Measurements from ENCODE around the gene FAR2. TPM values are rescaled to one million over a fixed set of nuclear protein-coding genes. Genes with fewer than 3 reads are reported as not detected.

FAR2 gene
- total and polyA plus RNA-seq, 2 donors (not counting 1 experiment from before 2014, with no cell fraction given), result 9.2 to 10.2 TPM

DNA sequence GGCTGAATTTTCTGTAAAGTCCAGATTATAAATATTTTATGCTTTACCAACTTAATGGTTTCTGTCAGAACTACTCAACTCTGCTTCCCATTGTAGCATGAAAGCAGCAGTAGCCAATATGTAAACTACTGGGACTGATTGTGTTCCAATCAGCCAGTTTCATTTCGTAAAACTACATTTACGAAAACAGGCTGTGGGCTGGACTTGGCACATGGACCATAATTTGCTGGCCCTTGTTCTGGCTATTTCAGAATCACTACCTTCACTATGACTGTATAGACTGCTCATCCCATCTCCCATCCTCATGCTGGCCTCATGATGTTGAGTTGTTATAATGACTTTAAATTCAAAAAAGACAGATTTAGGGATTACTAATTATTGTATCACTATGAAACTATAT is 38.7 kb downstream of the FAR2 start:
- Histone ChIP-seq H3K27ac (ENCODE audit: insufficient read depth, low read length) (no peak overlapping the region), H3K79me2 (ENCODE audit: control insufficient read depth, insufficient read depth, low read length) (no peaks in the 10 kb centered on the region), H3K36me3 (ENCODE audit: control insufficient read depth, insufficient read depth, low read length) (no peaks in the 10 kb centered on the region), H3K9ac (ENCODE audit: insufficient read depth, low read length) (no peak overlapping the region), H2AFZ (ENCODE audit: low read length) (peak overlapping the region; percentile 15), H4K20me1 (ENCODE audit: control insufficient read depth, extremely low read depth, insufficient read depth, low read length) (no peaks in the 10 kb centered on the region), H3K9me3 (ENCODE audit: control insufficient read depth, insufficient read depth, low read depth, low read length) (no peaks in the 10 kb centered on the region), H3K4me2 (ENCODE audit: extremely low read depth, insufficient read depth, low read length) (peak overlapping the region; percentile 26), H3K27me3 (ENCODE audit: control insufficient read depth, insufficient read depth, low read length) (no peaks in the 10 kb centered on the region), H3K4me1 (ENCODE audit: control insufficient read depth, extremely low read depth, insufficient read depth, low read length) (no peaks in the 10 kb centered on the region), H3K4me3 (replicated peaks in 1 of 4; ENCODE audit: control extremely low read depth in 1 of 4, insufficient read depth in 1 of 4, low read depth in 3 of 4, low read length in 4 of 4) (no peak overlapping the region)
- TF ChIP-seq EZH2 (IDR thresholded peaks at IDR 0.05; ENCODE audit: low read length, missing control alignments), result no peak
- TF ChIP-seq, protein P1, sequence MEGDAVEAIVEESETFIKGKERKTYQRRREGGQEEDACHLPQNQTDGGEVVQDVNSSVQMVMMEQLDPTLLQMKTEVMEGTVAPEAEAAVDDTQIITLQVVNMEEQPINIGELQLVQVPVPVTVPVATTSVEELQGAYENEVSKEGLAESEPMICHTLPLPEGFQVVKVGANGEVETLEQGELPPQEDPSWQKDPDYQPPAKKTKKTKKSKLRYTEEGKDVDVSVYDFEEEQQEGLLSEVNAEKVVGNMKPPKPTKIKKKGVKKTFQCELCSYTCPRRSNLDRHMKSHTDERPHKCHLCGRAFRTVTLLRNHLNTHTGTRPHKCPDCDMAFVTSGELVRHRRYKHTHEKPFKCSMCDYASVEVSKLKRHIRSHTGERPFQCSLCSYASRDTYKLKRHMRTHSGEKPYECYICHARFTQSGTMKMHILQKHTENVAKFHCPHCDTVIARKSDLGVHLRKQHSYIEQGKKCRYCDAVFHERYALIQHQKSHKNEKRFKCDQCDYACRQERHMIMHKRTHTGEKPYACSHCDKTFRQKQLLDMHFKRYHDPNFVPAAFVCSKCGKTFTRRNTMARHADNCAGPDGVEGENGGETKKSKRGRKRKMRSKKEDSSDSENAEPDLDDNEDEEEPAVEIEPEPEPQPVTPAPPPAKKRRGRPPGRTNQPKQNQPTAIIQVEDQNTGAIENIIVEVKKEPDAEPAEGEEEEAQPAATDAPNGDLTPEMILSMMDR (conservative IDR thresholded peaks at IDR 0.05 in 1 of 2, IDR thresholded peaks at IDR 0.05 in 1 of 2; ENCODE audit: low read depth in 1 of 2, low read length in 2 of 2), result no peak
- peak in 1 of 2 donors; percentile 76 for DNase-seq (ENCODE audit: low read depth in 2 of 2)

DNA sequence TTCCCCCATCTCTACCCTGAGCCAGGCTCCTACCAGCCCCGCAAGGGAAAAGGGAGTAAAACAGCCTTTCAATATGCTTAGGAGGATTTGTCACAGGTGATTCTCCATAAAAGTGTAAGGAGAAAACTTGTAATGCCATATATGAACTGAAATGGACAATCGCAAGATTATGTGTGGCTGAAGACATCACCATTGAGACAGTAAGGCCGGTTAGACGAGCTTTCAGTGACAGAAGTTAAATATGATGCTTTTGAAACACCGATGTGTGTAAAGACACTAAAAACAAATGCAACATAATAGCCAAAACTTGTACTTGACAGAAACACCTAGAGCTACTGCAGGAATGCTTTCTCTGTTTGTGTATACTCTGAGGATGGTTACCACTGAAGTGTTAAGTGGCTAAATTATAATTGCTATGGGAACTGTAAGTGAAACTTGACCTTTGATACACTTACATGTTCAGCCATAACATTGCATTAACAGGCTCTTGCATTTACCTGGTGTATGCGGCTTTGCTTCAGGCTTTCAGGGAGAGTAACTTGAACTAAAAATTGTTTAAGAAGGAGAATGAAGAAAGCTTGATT is 42.3 kb downstream of the FAR2 start:
- no peak for DNase-seq (ENCODE audit: low read depth in 2 of 2)
- H3K27me3 ChIP-seq (ENCODE audit: control insufficient read depth, insufficient read depth, low read length), result no peaks in the 10 kb centered on the region

DNA sequence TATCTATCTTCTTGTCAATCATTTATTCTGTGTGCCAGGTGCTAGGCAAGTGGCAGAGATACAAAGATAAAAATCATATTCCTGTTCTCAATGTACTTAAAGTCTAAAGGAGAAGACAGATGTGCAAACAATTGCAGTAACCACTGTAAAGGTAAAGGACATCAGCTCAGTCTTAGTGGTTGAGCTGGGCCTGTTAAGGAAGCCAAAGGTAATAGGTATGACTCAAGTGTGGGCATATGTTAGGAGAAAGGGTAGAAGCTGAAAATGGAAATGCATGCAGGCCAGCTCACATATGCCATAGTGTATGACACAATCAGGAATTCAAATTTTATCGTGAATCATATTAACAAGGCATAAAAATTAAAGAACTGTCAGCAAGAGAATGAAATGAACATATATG is 49.8 kb downstream of the FAR2 start:
- Histone ChIP-seq H3K9ac (ENCODE audit: insufficient read depth, low read length) (no peak overlapping the region), H2AFZ (ENCODE audit: low read length) (no peak overlapping the region), H3K4me2 (ENCODE audit: extremely low read depth, insufficient read depth, low read length) (no peak overlapping the region), H3K79me2 (ENCODE audit: control insufficient read depth, insufficient read depth, low read length) (no peaks in the 10 kb centered on the region), H3K9me3 (ENCODE audit: control insufficient read depth, insufficient read depth, low read depth, low read length) (no peaks in the 10 kb centered on the region), H3K4me1 (ENCODE audit: control insufficient read depth, extremely low read depth, insufficient read depth, low read length) (no peaks in the 10 kb centered on the region), H3K36me3 (ENCODE audit: control insufficient read depth, insufficient read depth, low read length) (no peaks in the 10 kb centered on the region), H3K4me3 (replicated peaks in 1 of 4; ENCODE audit: control extremely low read depth in 1 of 4, insufficient read depth in 1 of 4, low read depth in 3 of 4, low read length in 4 of 4) (no peak overlapping the region), H3K27ac (ENCODE audit: insufficient read depth, low read length) (no peak overlapping the region), H3K27me3 (ENCODE audit: control insufficient read depth, insufficient read depth, low read length) (no peaks in the 10 kb centered on the region), H4K20me1 (ENCODE audit: control insufficient read depth, extremely low read depth, insufficient read depth, low read length) (no peaks in the 10 kb centered on the region)
- TF ChIP-seq EZH2 (IDR thresholded peaks at IDR 0.05; ENCODE audit: low read length, missing control alignments), result no peak
- no peak for DNase-seq (ENCODE audit: low read depth in 2 of 2)

More for the DNA sequence above, 42.3 kb downstream of the FAR2 start:
- TF ChIP-seq, protein P1 (conservative IDR thresholded peaks at IDR 0.05 in 1 of 2, IDR thresholded peaks at IDR 0.05 in 1 of 2; ENCODE audit: low read depth in 1 of 2, low read length in 2 of 2), result no peak
- no peak for TF ChIP-seq EZH2 (IDR thresholded peaks at IDR 0.05; ENCODE audit: low read length, missing control alignments)
- H3K36me3 ChIP-seq (ENCODE audit: control insufficient read depth, insufficient read depth, low read length), result no peaks in the 10 kb centered on the region
- H3K4me1 ChIP-seq (ENCODE audit: control insufficient read depth, extremely low read depth, insufficient read depth, low read length), result no peaks in the 10 kb centered on the region
- no peaks in the 10 kb centered on the region for H3K9me3 ChIP-seq (ENCODE audit: control insufficient read depth, insufficient read depth, low read depth, low read length)
- H2AFZ ChIP-seq (ENCODE audit: low read length), result no peak overlapping the region
- H3K27ac ChIP-seq (ENCODE audit: insufficient read depth, low read length), result no peak overlapping the region
- H3K4me2 ChIP-seq (ENCODE audit: extremely low read depth, insufficient read depth, low read length), result no peak overlapping the region
- no peaks in the 10 kb centered on the region for H3K79me2 ChIP-seq (ENCODE audit: control insufficient read depth, insufficient read depth, low read length)
- H3K9ac ChIP-seq (ENCODE audit: insufficient read depth, low read length), result no peak overlapping the region
- H3K4me3 ChIP-seq (replicated peaks in 1 of 4; ENCODE audit: control extremely low read depth in 1 of 4, insufficient read depth in 1 of 4, low read depth in 3 of 4, low read length in 4 of 4), result no peak overlapping the region
- no peaks in the 10 kb centered on the region for H4K20me1 ChIP-seq (ENCODE audit: control insufficient read depth, extremely low read depth, insufficient read depth, low read length)

Data from fibroblast of lung (primary cell).